Measurements from ENCODE around the gene NAPB.

Gene NAPB

GRCh38 chr20:23440004-23440403 is 18.7 kb upstream of the NAPB start:
- DNase-seq (ENCODE audit: low spot score), result no peak
- in situ Hi-C loops (cut with MboI; ENCODE audit: low pct_unique_long_range_greater_than_20kb, low sequenced_read_pairs, unreplicated experiment), result loop anchor here (10.0 kb wide), 1 partner anchor 165 kb away; the partner anchor contains the start of gene CST9
- no peak for TF ChIP-seq CTCF (IDR thresholded peaks at IDR 0.05; ENCODE audit: extremely low read depth, insufficient read depth, missing control alignments)

DNA sequence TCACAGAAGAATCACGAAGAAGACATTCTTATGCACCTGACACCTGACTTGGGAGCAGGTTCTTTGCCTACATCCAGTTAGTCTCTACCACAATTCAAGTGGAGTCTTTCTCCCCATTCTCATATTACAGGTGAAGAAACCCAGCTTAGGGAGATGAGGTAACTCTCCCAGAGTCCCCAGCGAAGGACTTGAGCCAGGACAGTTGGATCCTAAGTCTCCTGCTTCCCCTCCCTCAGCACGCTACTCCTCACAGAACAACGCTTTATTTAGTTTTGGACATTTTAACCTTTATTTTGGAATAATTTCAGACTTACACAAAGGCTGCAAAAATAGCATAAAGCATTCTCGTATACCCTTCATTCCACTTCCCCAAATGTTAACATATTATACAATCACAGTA is 17.4 kb upstream of the NAPB start:
- in situ Hi-C loops (cut with MboI; ENCODE audit: low pct_unique_long_range_greater_than_20kb, low sequenced_read_pairs, unreplicated experiment), result no loop called here
- no peak for TF ChIP-seq CTCF (IDR thresholded peaks at IDR 0.05; ENCODE audit: extremely low read depth, insufficient read depth, missing control alignments)

GRCh38 chr20:23437126-23437899 is 16.0 kb upstream of the NAPB start:
- DNase-seq (ENCODE audit: low spot score), result no peak
- TF ChIP-seq CTCF (IDR thresholded peaks at IDR 0.05; ENCODE audit: extremely low read depth, insufficient read depth, missing control alignments), result no peak
- in situ Hi-C loops (cut with MboI; ENCODE audit: low pct_unique_long_range_greater_than_20kb, low sequenced_read_pairs, unreplicated experiment), result no loop called here

More for the DNA sequence above, 17.4 kb upstream of the NAPB start:
- no peak for DNase-seq (ENCODE audit: low spot score)

DNA sequence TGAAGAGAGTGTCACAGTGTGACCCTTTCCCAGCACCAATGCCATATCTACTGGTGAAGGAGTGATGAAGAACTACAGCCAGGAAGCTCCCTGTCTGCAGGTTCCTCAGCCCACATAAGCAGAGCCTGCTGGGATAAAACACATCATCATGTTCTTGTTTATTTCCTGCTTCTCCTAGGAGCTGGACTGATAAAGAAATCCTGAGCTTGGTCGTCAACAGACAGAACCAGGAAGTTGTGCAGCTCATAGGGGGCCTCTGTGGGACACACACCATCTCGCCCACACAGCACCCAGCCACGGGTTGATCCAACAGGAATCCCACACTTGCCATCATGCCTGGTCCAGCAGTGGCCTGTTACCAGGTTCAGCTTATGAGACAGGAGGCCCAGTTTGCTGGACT is 15.4 kb upstream of the NAPB start:
- in situ Hi-C loops (cut with MboI; ENCODE audit: low pct_unique_long_range_greater_than_20kb, low sequenced_read_pairs, unreplicated experiment), result no loop called here
- DNase-seq (ENCODE audit: low spot score), result no peak
- no peak for TF ChIP-seq CTCF (IDR thresholded peaks at IDR 0.05; ENCODE audit: extremely low read depth, insufficient read depth, missing control alignments)

GRCh38 chr20:23435626-23436539 is 14.6 kb upstream of the NAPB start:
- in situ Hi-C loops (cut with MboI; ENCODE audit: low pct_unique_long_range_greater_than_20kb, low sequenced_read_pairs, unreplicated experiment), result no loop called here
- DNase-seq (ENCODE audit: low spot score), result no peak
- TF ChIP-seq CTCF (IDR thresholded peaks at IDR 0.05; ENCODE audit: extremely low read depth, insufficient read depth, missing control alignments), result no peak

GRCh38 chr20:23434521-23435313 is 13.4 kb upstream of the NAPB start:
- in situ Hi-C loops (cut with MboI; ENCODE audit: low pct_unique_long_range_greater_than_20kb, low sequenced_read_pairs, unreplicated experiment), result no loop called here
- no peak for DNase-seq (ENCODE audit: low spot score)

More at GRCh38 chr20:23434521-23435313, 13.4 kb upstream of the NAPB start:
- no peak for TF ChIP-seq CTCF (IDR thresholded peaks at IDR 0.05; ENCODE audit: extremely low read depth, insufficient read depth, missing control alignments)

All from GM13977 (cell line).